GM12875 (cell line): ENCODE measurements around the gene SPAG7.
A peak's percentile ranks its signal among the peaks of the same experiment; 100 is the strongest.

ENCODE experiments used
- H3K4me3 ChIP-seq: one replicate; pipeline ENCODE4 v1.5.1; 2011; ENCODE audit warnings: low read depth, low read length, control low read depth
- CTCF ChIP-seq: IDR thresholded peaks from 2 replicates; pipeline ENCODE4 v1.5.1; 2011; ENCODE audit warnings: low read depth, mild to moderate bottlenecking, control low read depth, inconsistent platforms, low read length, moderate library complexity, borderline replicate concordance; ENCODE audit not compliant: insufficient read depth

Gene SPAG7

GRCh38 chr17:4986951-4987766 lies 19.5 kb upstream of the SPAG7 start, which contains the start of gene CAMTA2:
CAMTA2 (minus strand) TSS chr17:4987675; CDS start chr17:4986222, 1,453 bp downstream.
- peak; percentile 80 for TF ChIP-seq CTCF
- peak within 1 kb of the TSS; percentile 100 for H3K4me3 ChIP-seq

DNA sequence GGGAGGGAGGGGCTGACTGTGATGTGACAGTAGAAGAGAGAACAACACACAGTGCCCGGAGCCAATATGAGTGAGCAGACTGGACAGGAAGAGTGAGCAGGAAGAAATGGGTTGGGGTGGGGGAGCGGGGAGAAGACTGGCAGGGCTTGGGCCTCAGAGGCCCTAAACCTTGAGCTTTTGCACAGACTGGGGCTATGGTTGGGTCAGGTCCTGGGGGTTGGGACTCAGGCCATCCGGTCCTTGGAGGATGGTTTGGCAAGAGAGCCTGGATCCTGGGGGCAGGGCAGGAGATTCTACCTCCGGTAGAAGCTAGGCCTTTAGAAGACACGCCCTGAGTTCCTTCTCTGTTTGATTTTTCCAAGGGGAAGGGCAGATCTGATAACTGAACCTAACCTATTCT lies 18.8 kb upstream of the SPAG7 start:
- TF ChIP-seq CTCF, result no peak
- H3K4me3 ChIP-seq, result peak overlapping the region; percentile 100

- TF ChIP-seq CTCF, result no peak
- no peak overlapping the region for H3K4me3 ChIP-seq
Observed at GRCh38 chr17:4982305-4982704, 14.7 kb upstream of the SPAG7 start.

GRCh38 chr17:4980644-4981216 lies 13.1 kb upstream of the SPAG7 start:
- H3K4me3 ChIP-seq, result no peak overlapping the region
- peak; percentile 59 for TF ChIP-seq CTCF

DNA sequence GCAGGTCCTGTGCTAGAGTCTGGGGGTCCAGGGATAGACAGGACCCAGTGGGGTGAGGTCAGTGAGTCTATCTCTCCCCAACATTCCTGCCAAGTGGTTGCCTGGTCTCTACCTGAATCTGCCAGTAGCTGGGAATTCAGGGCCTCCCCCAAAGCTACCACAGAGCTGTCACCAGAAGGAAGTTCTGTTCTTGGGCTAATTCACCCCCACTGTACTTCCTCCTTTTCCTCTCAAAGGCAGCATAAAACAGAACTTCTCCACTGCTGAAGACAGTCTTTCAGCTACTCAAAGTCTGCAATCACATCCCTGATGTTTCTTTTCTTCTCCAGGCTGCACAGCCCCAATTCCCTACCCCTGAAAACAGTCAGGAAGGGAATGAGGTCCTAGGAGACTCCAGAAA lies 11.1 kb upstream of the SPAG7 start:
- H3K4me3 ChIP-seq, result no peak overlapping the region
- no peak for TF ChIP-seq CTCF

DNA sequence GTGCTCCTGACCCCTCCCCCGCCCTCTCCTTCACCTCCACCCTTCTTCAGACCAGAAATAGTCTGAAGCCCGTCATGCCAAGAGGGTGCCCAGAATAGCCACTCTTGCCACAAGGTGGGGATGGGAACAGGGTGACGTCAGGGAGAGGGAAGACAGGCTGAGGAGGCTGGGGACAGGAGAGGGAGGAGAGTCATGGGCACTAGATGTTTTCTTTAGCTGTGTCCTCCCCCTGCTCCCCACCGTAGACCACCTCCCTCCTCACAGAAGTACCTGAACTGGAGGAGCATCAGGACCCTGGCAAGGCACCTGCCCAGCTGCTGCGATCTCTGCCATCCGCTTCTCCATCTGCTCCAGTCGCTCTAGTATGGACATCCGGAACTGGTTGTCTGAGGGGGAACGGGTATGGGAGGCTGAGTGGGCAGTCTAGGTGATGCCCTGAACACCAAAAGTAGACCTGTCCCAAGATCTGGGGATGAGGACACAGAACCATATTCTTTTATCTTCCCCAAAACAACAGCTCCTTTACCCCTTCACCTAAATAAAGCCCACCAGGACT lies 6.6 kb upstream of the SPAG7 start:
- no peak for TF ChIP-seq CTCF
- no peak overlapping the region for H3K4me3 ChIP-seq
